HepG2 (cell line): ENCODE measurements around the gene LRRIQ4. TPM values are rescaled to one million over a fixed set of nuclear protein-coding genes. Genes with fewer than 3 reads are reported as not detected.

ENCODE experiments used
- ATAC-seq: fragments of 200-7000 bp; cut with Tn5 transposase; 3 replicates; pipeline ENCODE4 v1.9.1; 2020; ENCODE audit warnings: mild to moderate bottlenecking, moderate library complexity
- BruUV-seq: library from RNA; stranded (reverse); fragments of 400-500 nt; replicated peaks from 2 replicates; lab custom pipeline; 2021; lab: Mats Ljungman, UMichigan
- CTCF ChIA-PET: fragments of 300-600 bp; formaldehyde crosslinking; extraction: SDS; loops from one replicate; lab custom pipeline; 2021; ENCODE audit warnings: low total read pairs, inconsistent platforms, low intra/inter-chr PET ratio; lab: Yijun Ruan, JAX
- POLR2A ChIA-PET: fragments of 350-600 bp; sonication (Branson Sonifier 250); formaldehyde crosslinking; loops from one replicate; lab custom pipeline; 2020; ENCODE audit warnings: antibody characterized with exemption, inconsistent platforms; lab: Yijun Ruan, JAX
- DNase-seq: peaks from one replicate; pipeline ENCODE4 v3.0.0-alpha.2; 2015; ENCODE audit warnings: low spot score
- FAIRE-seq: peaks from 3 replicates; lab custom pipeline; 2011; peaks lifted over from hg19 to GRCh38; lab: Jason Lieb, UNC
- H2AFZ ChIP-seq: one replicate; pipeline ENCODE4 v1.6.1; 2011; ENCODE audit warnings: low read length, inconsistent platforms
- H3K27ac ChIP-seq: fragments of 300-600 bp; 3 replicates; pipeline ENCODE4 v1.8.0; 2011; ENCODE audit warnings: mixed run types, mild to moderate bottlenecking, mixed read lengths, low read length, inconsistent platforms; ENCODE audit not compliant: insufficient read depth; ENCODE audit errors: extremely low read length
- H3K27me3 ChIP-seq, 2 experiments: fragments of 200-600 bp in 1 of 2; 2 replicates in 1 of 2; 3 replicates in 1 of 2; pipeline versions ENCODE4 v1.6.0 to v1.8.0; 2011; ENCODE audit warnings: low read length in 2 of 2, mild to moderate bottlenecking in 2 of 2, moderate library complexity in 2 of 2, inconsistent platforms in 1 of 2; ENCODE audit not compliant: insufficient read depth in 2 of 2, control insufficient read depth in 1 of 2
- H3K36me3 ChIP-seq, 2 experiments: fragments of 200-600 bp in 1 of 2; replicated peaks in 1 of 2; 2 replicates in 1 of 2; 3 replicates in 1 of 2; pipeline versions ENCODE4 v1.5.1 to v1.8.0; 2011; ENCODE audit warnings: low read length in 2 of 2, inconsistent platforms in 1 of 2; ENCODE audit not compliant: insufficient read depth in 2 of 2, control insufficient read depth in 1 of 2
- H3K4me1 ChIP-seq: 2 replicates; pipeline ENCODE4 v1.5.1; 2012; ENCODE audit warnings: low read length, inconsistent platforms; ENCODE audit not compliant: insufficient read depth
- H3K4me2 ChIP-seq: 2 replicates; pipeline ENCODE4 v1.6.0; 2011; ENCODE audit warnings: low read depth, low read length, inconsistent platforms
- H3K4me3 ChIP-seq, 3 experiments: fragments of 200-600 bp in 1 of 3; sonication (generic), shearing (Covaris generic) in 1 of 3; replicated peaks in 1 of 3; 2 replicates each; pipeline ENCODE4 v1.5.1; 2011 to 2016; ENCODE audit warnings: low read length in 3 of 3, inconsistent platforms in 2 of 3, low read depth in 2 of 3, mild to moderate bottlenecking in 2 of 3, control low read depth in 1 of 3, mixed read lengths in 1 of 3; ENCODE audit not compliant: insufficient read depth in 1 of 3
- H3K79me2 ChIP-seq: one replicate; pipeline ENCODE4 v1.6.1; 2011; ENCODE audit warnings: low read length, inconsistent platforms; ENCODE audit not compliant: insufficient read depth
- H3K9ac ChIP-seq: 2 replicates; pipeline ENCODE4 v1.6.0; 2011; ENCODE audit warnings: mild to moderate bottlenecking, low read depth, low read length, inconsistent platforms; ENCODE audit not compliant: insufficient read depth
- H3K9me3 ChIP-seq: 2 replicates; pipeline ENCODE4 v1.5.1; 2012; ENCODE audit warnings: mild to moderate bottlenecking, low read length
- H4K20me1 ChIP-seq: 2 replicates; pipeline ENCODE4 v1.6.0; 2011; ENCODE audit warnings: inconsistent platforms, mild to moderate bottlenecking, low read length, moderate library complexity; ENCODE audit not compliant: insufficient read depth
- CHCHD3 ChIP-seq: sonication (generic); formaldehyde crosslinking; IDR thresholded peaks from 2 replicates; pipeline ENCODE4 v1.8.0; 2022; ENCODE audit warnings: mild to moderate bottlenecking, missing genetic modification reagents, moderate library complexity
- CREB3 ChIP-seq: sonication (generic); formaldehyde crosslinking; IDR thresholded peaks from 2 replicates; pipeline ENCODE4 v1.5.0; 2020; ENCODE audit warnings: missing genetic modification reagents
- CREM ChIP-seq, 2 experiments: sonication (generic) in 1 of 2; formaldehyde crosslinking in 1 of 2; IDR thresholded peaks; 2 replicates each; pipeline versions ENCODE4 v1.4.0 to v1.6.1; 2016 to 2020; ENCODE audit warnings: antibody characterized with exemption in 1 of 2, mild to moderate bottlenecking in 1 of 2, missing genetic modification reagents in 1 of 2
- FOXM1 ChIP-seq: sonication (generic); formaldehyde crosslinking; IDR thresholded peaks from 2 replicates; pipeline ENCODE4 v1.5.0; 2020; ENCODE audit warnings: missing genetic modification reagents
- GATAD1 ChIP-seq: IDR thresholded peaks from 2 replicates; pipeline ENCODE4 v1.6.1; 2016; ENCODE audit warnings: missing genetic modification reagents, missing compliant biosample characterization
- HIVEP1 ChIP-seq: sonication (generic); formaldehyde crosslinking; IDR thresholded peaks from 2 replicates; pipeline ENCODE4 v1.4.0; 2020; ENCODE audit warnings: mild to moderate bottlenecking, missing genetic modification reagents
- HOXA5 ChIP-seq: sonication (generic); formaldehyde crosslinking; IDR thresholded peaks from 2 replicates; pipeline ENCODE4 v1.4.0; 2020; ENCODE audit warnings: missing genetic modification reagents
- KDM6A ChIP-seq: IDR thresholded peaks from 2 replicates; pipeline ENCODE4 v1.6.1; 2016; ENCODE audit warnings: low read depth
- NBN ChIP-seq: fragments of 450-650 bp; conservative IDR thresholded peaks from 2 replicates; pipeline ENCODE4 v1.6.1; 2017
- NFRKB ChIP-seq: fragments of 450-650 bp; IDR thresholded peaks from 2 replicates; pipeline ENCODE4 v1.6.1; 2017
- ZBTB49 ChIP-seq: sonication (generic); formaldehyde crosslinking; IDR thresholded peaks from 2 replicates; pipeline ENCODE4 v1.4.0; 2020; ENCODE audit warnings: missing genetic modification reagents, borderline replicate concordance
- ZEB1 ChIP-seq: IDR thresholded peaks from 2 replicates; pipeline ENCODE4 v1.6.1; 2012; ENCODE audit warnings: mild to moderate bottlenecking, low read depth, inconsistent platforms; ENCODE audit not compliant: insufficient replicate concordance
- ZNF12 ChIP-seq: sonication (generic); formaldehyde crosslinking; IDR thresholded peaks from 2 replicates; pipeline ENCODE4 v1.5.0; 2020; ENCODE audit warnings: missing genetic modification reagents
- ZNF124 ChIP-seq: sonication (generic); formaldehyde crosslinking; IDR thresholded peaks from 2 replicates; pipeline ENCODE4 v1.4.0; 2020; ENCODE audit warnings: missing genetic modification reagents
- ZNF33A ChIP-seq: sonication (generic); formaldehyde crosslinking; IDR thresholded peaks from 2 replicates; pipeline ENCODE4 v1.5.1; 2020; ENCODE audit warnings: missing genetic modification reagents, mild to moderate bottlenecking, moderate library complexity, borderline replicate concordance
- ZNF678 ChIP-seq: sonication (generic); formaldehyde crosslinking; IDR thresholded peaks from 2 replicates; pipeline ENCODE4 v1.4.0; 2020; ENCODE audit warnings: mild to moderate bottlenecking, missing genetic modification reagents
- ZNF720 ChIP-seq: sonication (generic); formaldehyde crosslinking; IDR thresholded peaks from 2 replicates; pipeline ENCODE4 v1.4.0; 2020; ENCODE audit warnings: missing genetic modification reagents
- WGBS: methylation state at CpG from one replicate; pipeline ENCODE4 v1.1.6; 2017; ENCODE audit warnings: low lambda C conversion rate; 5-methylcytosine and 5-hydroxymethylcytosine counted together
- in situ Hi-C: cut with HindIII; loops from 2 replicates; pipeline ENCODE4 v1.10.0; 2017; ENCODE audit warnings: low pct_unique_long_range_greater_than_20kb; ENCODE audit not compliant: extremely low pct_ligation_motif_present
- intact Hi-C: fragments of 100-400 bp; cut with micrococcal nuclease; formaldehyde crosslinking; loops from one replicate; pipeline ENCODE4 v1.10.0; 2022; ENCODE audit not compliant: unreplicated experiment
- polyA plus RNA-seq, 8 experiments: library from polyadenylated mRNA; depleted of rRNA in 3 of 8; stranded (reverse) in 7 of 8; unstranded in 1 of 8; fragments of >200 nt; fragmentation: Illumina TruSeq in 4 of 8; extraction: Trizol in 4 of 8; gene quantifications; 2 replicates each; pipeline versions ENCODE4 v1.2.1 to v1.2.3, GENCODE V29; 2011 to 2016; ENCODE audit warnings: low read depth in 4 of 8, missing spikeins in 1 of 8, mixed read lengths in 1 of 8; ENCODE audit not compliant: insufficient read depth in 1 of 8
- total RNA-seq, 5 experiments: library from RNA; depleted of rRNA; stranded (reverse); fragments of >200 nt; fragmentation: Illumina TruSeq; extraction: Trizol; gene quantifications; 2 replicates each; pipeline ENCODE4 v1.2.3, GENCODE V29; 2016; ENCODE audit warnings: low read depth in 1 of 5
- TF ChIP-seq, protein P1 (sequence below): sonication (generic); formaldehyde crosslinking; IDR thresholded peaks from 2 replicates; pipeline ENCODE4 v1.5.1; 2020; ENCODE audit warnings: mild to moderate bottlenecking, moderate library complexity, missing genetic modification reagents
- TF ChIP-seq, protein P2 (sequence below): sonication (generic); formaldehyde crosslinking; IDR thresholded peaks from 2 replicates; pipeline ENCODE4 v1.5.0; 2020; ENCODE audit warnings: missing genetic modification reagents

The LRRIQ4 gene
- total and polyA plus RNA-seq, 2 of the 13 experiments (the other 11 are each of a cell fraction or from before 2014, with no cell fraction given), result not detected

DNA sequence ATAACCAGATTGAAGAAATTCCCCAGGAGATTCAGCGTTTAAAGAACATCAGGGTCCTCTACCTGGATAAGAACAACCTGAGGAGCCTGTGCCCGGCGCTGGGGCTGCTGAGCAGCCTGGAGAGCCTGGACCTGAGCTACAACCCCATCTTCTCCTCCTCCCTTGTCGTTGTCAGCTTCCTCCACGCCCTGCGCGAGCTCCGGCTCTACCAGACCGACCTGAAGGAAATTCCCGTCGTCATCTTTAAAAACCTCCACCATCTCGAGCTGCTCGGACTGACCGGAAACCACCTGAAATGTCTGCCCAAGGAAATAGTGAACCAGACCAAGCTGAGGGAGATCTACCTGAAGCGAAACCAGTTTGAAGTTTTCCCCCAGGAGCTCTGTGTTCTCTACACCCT lies 9.4 kb downstream of the LRRIQ4 start:
- TF ChIP-seq, protein P1, sequence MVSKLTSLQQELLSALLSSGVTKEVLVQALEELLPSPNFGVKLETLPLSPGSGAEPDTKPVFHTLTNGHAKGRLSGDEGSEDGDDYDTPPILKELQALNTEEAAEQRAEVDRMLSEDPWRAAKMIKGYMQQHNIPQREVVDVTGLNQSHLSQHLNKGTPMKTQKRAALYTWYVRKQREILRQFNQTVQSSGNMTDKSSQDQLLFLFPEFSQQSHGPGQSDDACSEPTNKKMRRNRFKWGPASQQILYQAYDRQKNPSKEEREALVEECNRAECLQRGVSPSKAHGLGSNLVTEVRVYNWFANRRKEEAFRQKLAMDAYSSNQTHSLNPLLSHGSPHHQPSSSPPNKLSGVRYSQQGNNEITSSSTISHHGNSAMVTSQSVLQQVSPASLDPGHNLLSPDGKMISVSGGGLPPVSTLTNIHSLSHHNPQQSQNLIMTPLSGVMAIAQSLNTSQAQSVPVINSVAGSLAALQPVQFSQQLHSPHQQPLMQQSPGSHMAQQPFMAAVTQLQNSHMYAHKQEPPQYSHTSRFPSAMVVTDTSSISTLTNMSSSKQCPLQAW (CRISPR knock-in tag), result no peak
- TF ChIP-seq CREB3 (CRISPR knock-in tag) (no peak), ZNF12 (CRISPR knock-in tag) (no peak), HIVEP1 (CRISPR knock-in tag) (no peak), ZBTB49 (CRISPR knock-in tag) (no peak), ZNF720 (CRISPR knock-in tag) (no peak), ZNF124 (CRISPR knock-in tag) (no peak), ZEB1 (no peak), CHCHD3 (no peak), GATAD1 (CRISPR knock-in tag) (no peak), NFRKB (no peak), CREM (IDR thresholded peaks at IDR 0.05) (no peak), CREM (CRISPR knock-in tag; IDR thresholded peaks at IDR 0.05) (no peak), ZNF33A (no peak), ZNF678 (CRISPR knock-in tag) (no peak), HOXA5 (CRISPR knock-in tag) (no peak), FOXM1 (CRISPR knock-in tag) (no peak), KDM6A (CRISPR knock-in tag) (no peak), NBN (no peak)
- TF ChIP-seq, protein P2, sequence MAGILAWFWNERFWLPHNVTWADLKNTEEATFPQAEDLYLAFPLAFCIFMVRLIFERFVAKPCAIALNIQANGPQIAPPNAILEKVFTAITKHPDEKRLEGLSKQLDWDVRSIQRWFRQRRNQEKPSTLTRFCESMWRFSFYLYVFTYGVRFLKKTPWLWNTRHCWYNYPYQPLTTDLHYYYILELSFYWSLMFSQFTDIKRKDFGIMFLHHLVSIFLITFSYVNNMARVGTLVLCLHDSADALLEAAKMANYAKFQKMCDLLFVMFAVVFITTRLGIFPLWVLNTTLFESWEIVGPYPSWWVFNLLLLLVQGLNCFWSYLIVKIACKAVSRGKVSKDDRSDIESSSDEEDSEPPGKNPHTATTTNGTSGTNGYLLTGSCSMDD (CRISPR knock-in tag), result no peak
- Histone ChIP-seq H3K4me3 (no peak overlapping the region), H3K27me3 (peaks cover 0 to 17% of the 10 kb centered on the region in 2 experiments; a peak in 3 of 5 replicates), H4K20me1 (no peaks in the 10 kb centered on the region), H3K36me3 (no peaks in the 10 kb centered on the region), H3K9ac (no peak overlapping the region), H2AFZ (no peak overlapping the region), H3K27ac (no peak overlapping the region), H3K79me2 (no peaks in the 10 kb centered on the region), H3K4me1 (no peaks in the 10 kb centered on the region), H3K4me2 (peak overlapping the region; percentile 45; the same call in 1 of the 2 replicates), H3K9me3 (no peaks in the 10 kb centered on the region)
- WGBS, result 34% methylated on average over 15 of the region's 15 CpGs
- in situ Hi-C loops (no loop called here), intact Hi-C loops (no loop called here)
- DNase-seq (no peak), FAIRE-seq (no peak), ATAC-seq (peak; percentile 47)
- POLR2A ChIA-PET, result no interaction called here
- CTCF ChIA-PET, result no interaction called here
- no TSS peak for BruUV-seq
